HepG2 (cell line): Measurements from ENCODE around the gene KANSL1. TPM values are rescaled to one million over a fixed set of nuclear protein-coding genes. Genes with fewer than 3 reads are reported as not detected.

ENCODE experiments used
- ATAC-seq: fragments of 200-7000 bp; cut with Tn5 transposase; 3 replicates; pipeline ENCODE4 v1.9.1; 2020; ENCODE audit warnings: mild to moderate bottlenecking, moderate library complexity
- BruUV-seq: library from RNA; stranded (reverse); fragments of 400-500 nt; replicated peaks from 2 replicates; lab custom pipeline; 2021; lab: Mats Ljungman, UMichigan
- CTCF ChIA-PET: fragments of 300-600 bp; formaldehyde crosslinking; extraction: SDS; loops from one replicate; lab custom pipeline; 2021; ENCODE audit warnings: low total read pairs, inconsistent platforms, low intra/inter-chr PET ratio; lab: Yijun Ruan, JAX
- POLR2A ChIA-PET: fragments of 350-600 bp; sonication (Branson Sonifier 250); formaldehyde crosslinking; loops from one replicate; lab custom pipeline; 2020; ENCODE audit warnings: antibody characterized with exemption, inconsistent platforms; lab: Yijun Ruan, JAX
- DNase-seq: peaks from one replicate; pipeline ENCODE4 v3.0.0-alpha.2; 2015; ENCODE audit warnings: low spot score
- FAIRE-seq: peaks from 3 replicates; lab custom pipeline; 2011; peaks lifted over from hg19 to GRCh38; lab: Jason Lieb, UNC
- H2AFZ ChIP-seq: one replicate; pipeline ENCODE4 v1.6.1; 2011; ENCODE audit warnings: low read length, inconsistent platforms
- H3K27ac ChIP-seq: fragments of 300-600 bp; 3 replicates; pipeline ENCODE4 v1.8.0; 2011; ENCODE audit warnings: mixed run types, mild to moderate bottlenecking, mixed read lengths, low read length, inconsistent platforms; ENCODE audit not compliant: insufficient read depth; ENCODE audit errors: extremely low read length
- H3K27me3 ChIP-seq, 2 experiments: fragments of 200-600 bp in 1 of 2; 2 replicates in 1 of 2; 3 replicates in 1 of 2; pipeline versions ENCODE4 v1.6.0 to v1.8.0; 2011; ENCODE audit warnings: low read length in 2 of 2, mild to moderate bottlenecking in 2 of 2, moderate library complexity in 2 of 2, inconsistent platforms in 1 of 2; ENCODE audit not compliant: insufficient read depth in 2 of 2, control insufficient read depth in 1 of 2
- H3K36me3 ChIP-seq, 2 experiments: fragments of 200-600 bp in 1 of 2; replicated peaks in 1 of 2; 2 replicates in 1 of 2; 3 replicates in 1 of 2; pipeline versions ENCODE4 v1.5.1 to v1.8.0; 2011; ENCODE audit warnings: low read length in 2 of 2, inconsistent platforms in 1 of 2; ENCODE audit not compliant: insufficient read depth in 2 of 2, control insufficient read depth in 1 of 2
- H3K4me1 ChIP-seq: 2 replicates; pipeline ENCODE4 v1.5.1; 2012; ENCODE audit warnings: low read length, inconsistent platforms; ENCODE audit not compliant: insufficient read depth
- H3K4me2 ChIP-seq: 2 replicates; pipeline ENCODE4 v1.6.0; 2011; ENCODE audit warnings: low read depth, low read length, inconsistent platforms
- H3K4me3 ChIP-seq, 3 experiments: fragments of 200-600 bp in 1 of 3; sonication (generic), shearing (Covaris generic) in 1 of 3; replicated peaks in 1 of 3; 2 replicates each; pipeline ENCODE4 v1.5.1; 2011 to 2016; ENCODE audit warnings: low read length in 3 of 3, inconsistent platforms in 2 of 3, low read depth in 2 of 3, mild to moderate bottlenecking in 2 of 3, control low read depth in 1 of 3, mixed read lengths in 1 of 3; ENCODE audit not compliant: insufficient read depth in 1 of 3
- H3K79me2 ChIP-seq: one replicate; pipeline ENCODE4 v1.6.1; 2011; ENCODE audit warnings: low read length, inconsistent platforms; ENCODE audit not compliant: insufficient read depth
- H3K9ac ChIP-seq: 2 replicates; pipeline ENCODE4 v1.6.0; 2011; ENCODE audit warnings: mild to moderate bottlenecking, low read depth, low read length, inconsistent platforms; ENCODE audit not compliant: insufficient read depth
- H3K9me3 ChIP-seq: 2 replicates; pipeline ENCODE4 v1.5.1; 2012; ENCODE audit warnings: mild to moderate bottlenecking, low read length
- H4K20me1 ChIP-seq: 2 replicates; pipeline ENCODE4 v1.6.0; 2011; ENCODE audit warnings: inconsistent platforms, mild to moderate bottlenecking, low read length, moderate library complexity; ENCODE audit not compliant: insufficient read depth
- CTCF ChIP-seq: sonication (generic); formaldehyde crosslinking; IDR thresholded peaks from 2 replicates; pipeline ENCODE4 v1.5.0; 2020; ENCODE audit warnings: mild to moderate bottlenecking, missing genetic modification reagents, moderate library complexity
- FOXP1 ChIP-seq, 2 experiments: fragments of 450-650 bp in 1 of 2; IDR thresholded peaks; 2 replicates each; pipeline ENCODE4 v1.6.1; 2017 to 2018; ENCODE audit warnings: antibody characterized with exemption in 1 of 2
- MAF1 ChIP-seq: sonication (generic); formaldehyde crosslinking; IDR thresholded peaks from 2 replicates; pipeline ENCODE4 v1.5.0; 2020; ENCODE audit warnings: missing genetic modification reagents, borderline replicate concordance
- TBX3 ChIP-seq: fragments of 450-650 bp; IDR thresholded peaks from 2 replicates; pipeline ENCODE4 v1.6.1; 2017; ENCODE audit warnings: antibody characterized with exemption, mild to moderate bottlenecking, inconsistent platforms, borderline replicate concordance
- ZBTB26 ChIP-seq: IDR thresholded peaks from 2 replicates; pipeline ENCODE4 v1.6.1; 2016; ENCODE audit warnings: missing compliant biosample characterization, missing genetic modification reagents, borderline replicate concordance
- ZNF34 ChIP-seq: sonication (generic); formaldehyde crosslinking; IDR thresholded peaks from 2 replicates; pipeline ENCODE4 v1.4.0; 2020; ENCODE audit warnings: mild to moderate bottlenecking, missing genetic modification reagents, borderline replicate concordance
- ZNF431 ChIP-seq: sonication (generic); formaldehyde crosslinking; IDR thresholded peaks from 2 replicates; pipeline ENCODE4 v1.9.0; 2022; ENCODE audit warnings: missing genetic modification reagents, low read depth, mild to moderate bottlenecking, borderline replicate concordance
- ZNF589 ChIP-seq: sonication (generic); formaldehyde crosslinking; conservative IDR thresholded peaks from 2 replicates; pipeline ENCODE4 v1.8.0; 2022; ENCODE audit warnings: mild to moderate bottlenecking, moderate library complexity, missing genetic modification reagents
- ZSCAN25 ChIP-seq: sonication (generic); formaldehyde crosslinking; IDR thresholded peaks from 2 replicates; pipeline ENCODE4 v1.8.0; 2022; ENCODE audit warnings: mild to moderate bottlenecking, missing genetic modification reagents
- WGBS: methylation state at CpG from one replicate; pipeline ENCODE4 v1.1.6; 2017; ENCODE audit warnings: low lambda C conversion rate; 5-methylcytosine and 5-hydroxymethylcytosine counted together
- in situ Hi-C: cut with HindIII; loops from 2 replicates; pipeline ENCODE4 v1.10.0; 2017; ENCODE audit warnings: low pct_unique_long_range_greater_than_20kb; ENCODE audit not compliant: extremely low pct_ligation_motif_present
- intact Hi-C: fragments of 100-400 bp; cut with micrococcal nuclease; formaldehyde crosslinking; loops from one replicate; pipeline ENCODE4 v1.10.0; 2022; ENCODE audit not compliant: unreplicated experiment
- polyA plus RNA-seq, 8 experiments: library from polyadenylated mRNA; depleted of rRNA in 3 of 8; stranded (reverse) in 7 of 8; unstranded in 1 of 8; fragments of >200 nt; fragmentation: Illumina TruSeq in 4 of 8; extraction: Trizol in 4 of 8; gene quantifications; 2 replicates each; pipeline versions ENCODE4 v1.2.1 to v1.2.3, GENCODE V29; 2011 to 2016; ENCODE audit warnings: low read depth in 4 of 8, missing spikeins in 1 of 8, mixed read lengths in 1 of 8; ENCODE audit not compliant: insufficient read depth in 1 of 8
- total RNA-seq, 5 experiments: library from RNA; depleted of rRNA; stranded (reverse); fragments of >200 nt; fragmentation: Illumina TruSeq; extraction: Trizol; gene quantifications; 2 replicates each; pipeline ENCODE4 v1.2.3, GENCODE V29; 2016; ENCODE audit warnings: low read depth in 1 of 5
- TF ChIP-seq, protein P1 (sequence below): fragments of 450-650 bp; IDR thresholded peaks from 2 replicates; pipeline ENCODE4 v1.6.1; 2017; ENCODE audit warnings: mild to moderate bottlenecking
- TF ChIP-seq, protein P2 (sequence below): sonication (generic); formaldehyde crosslinking; conservative IDR thresholded peaks from 2 replicates; pipeline ENCODE4 v1.4.0; 2020; ENCODE audit warnings: mild to moderate bottlenecking, missing genetic modification reagents, moderate library complexity
- TF ChIP-seq, protein P3 (sequence below): sonication (generic); formaldehyde crosslinking; IDR thresholded peaks from 2 replicates; pipeline ENCODE4 v1.4.0; 2020; ENCODE audit warnings: missing genetic modification reagents, borderline replicate concordance

Gene KANSL1
- total and polyA plus RNA-seq, 2 of the 13 experiments (the other 11 are each of a cell fraction or from before 2014, with no cell fraction given), result 24.0 to 59.6 TPM

- FAIRE-seq (no peak), DNase-seq (no peak), ATAC-seq (no peak)
- H3K79me2 ChIP-seq, result peaks cover 92% of the 10 kb centered on the region
- H3K27ac ChIP-seq, result no peak overlapping the region
- H4K20me1 ChIP-seq, result peaks cover 64% of the 10 kb centered on the region
- ChIA-PET POLR2A (no interaction called here), CTCF (no interaction called here)
- 33% methylated on average over 1 of the region's 1 CpG for WGBS
- in situ Hi-C loops (no loop called here), intact Hi-C loops (loop anchor here (5.0 kb wide), 1 partner anchor 92 kb away; the partner anchor contains the start of gene KANSL1)
- no peaks in the 10 kb centered on the region for H3K27me3 ChIP-seq
- H3K4me2 ChIP-seq, result no peak overlapping the region
- H3K36me3 ChIP-seq, result peaks cover 1 to 3% of the 10 kb centered on the region in 2 experiments; a peak in 2 of 5 replicates
- no peak for TF ChIP-seq ZBTB26 (CRISPR knock-in tag)
- no peak for TF ChIP-seq ZNF589 (CRISPR knock-in tag)
- TF ChIP-seq, protein P1, sequence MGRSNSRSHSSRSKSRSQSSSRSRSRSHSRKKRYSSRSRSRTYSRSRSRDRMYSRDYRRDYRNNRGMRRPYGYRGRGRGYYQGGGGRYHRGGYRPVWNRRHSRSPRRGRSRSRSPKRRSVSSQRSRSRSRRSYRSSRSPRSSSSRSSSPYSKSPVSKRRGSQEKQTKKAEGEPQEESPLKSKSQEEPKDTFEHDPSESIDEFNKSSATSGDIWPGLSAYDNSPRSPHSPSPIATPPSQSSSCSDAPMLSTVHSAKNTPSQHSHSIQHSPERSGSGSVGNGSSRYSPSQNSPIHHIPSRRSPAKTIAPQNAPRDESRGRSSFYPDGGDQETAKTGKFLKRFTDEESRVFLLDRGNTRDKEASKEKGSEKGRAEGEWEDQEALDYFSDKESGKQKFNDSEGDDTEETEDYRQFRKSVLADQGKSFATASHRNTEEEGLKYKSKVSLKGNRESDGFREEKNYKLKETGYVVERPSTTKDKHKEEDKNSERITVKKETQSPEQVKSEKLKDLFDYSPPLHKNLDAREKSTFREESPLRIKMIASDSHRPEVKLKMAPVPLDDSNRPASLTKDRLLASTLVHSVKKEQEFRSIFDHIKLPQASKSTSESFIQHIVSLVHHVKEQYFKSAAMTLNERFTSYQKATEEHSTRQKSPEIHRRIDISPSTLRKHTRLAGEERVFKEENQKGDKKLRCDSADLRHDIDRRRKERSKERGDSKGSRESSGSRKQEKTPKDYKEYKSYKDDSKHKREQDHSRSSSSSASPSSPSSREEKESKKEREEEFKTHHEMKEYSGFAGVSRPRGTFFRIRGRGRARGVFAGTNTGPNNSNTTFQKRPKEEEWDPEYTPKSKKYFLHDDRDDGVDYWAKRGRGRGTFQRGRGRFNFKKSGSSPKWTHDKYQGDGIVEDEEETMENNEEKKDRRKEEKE, result no peak
- no peak for TF ChIP-seq MAF1 (CRISPR knock-in tag)
- TF ChIP-seq, protein P2, sequence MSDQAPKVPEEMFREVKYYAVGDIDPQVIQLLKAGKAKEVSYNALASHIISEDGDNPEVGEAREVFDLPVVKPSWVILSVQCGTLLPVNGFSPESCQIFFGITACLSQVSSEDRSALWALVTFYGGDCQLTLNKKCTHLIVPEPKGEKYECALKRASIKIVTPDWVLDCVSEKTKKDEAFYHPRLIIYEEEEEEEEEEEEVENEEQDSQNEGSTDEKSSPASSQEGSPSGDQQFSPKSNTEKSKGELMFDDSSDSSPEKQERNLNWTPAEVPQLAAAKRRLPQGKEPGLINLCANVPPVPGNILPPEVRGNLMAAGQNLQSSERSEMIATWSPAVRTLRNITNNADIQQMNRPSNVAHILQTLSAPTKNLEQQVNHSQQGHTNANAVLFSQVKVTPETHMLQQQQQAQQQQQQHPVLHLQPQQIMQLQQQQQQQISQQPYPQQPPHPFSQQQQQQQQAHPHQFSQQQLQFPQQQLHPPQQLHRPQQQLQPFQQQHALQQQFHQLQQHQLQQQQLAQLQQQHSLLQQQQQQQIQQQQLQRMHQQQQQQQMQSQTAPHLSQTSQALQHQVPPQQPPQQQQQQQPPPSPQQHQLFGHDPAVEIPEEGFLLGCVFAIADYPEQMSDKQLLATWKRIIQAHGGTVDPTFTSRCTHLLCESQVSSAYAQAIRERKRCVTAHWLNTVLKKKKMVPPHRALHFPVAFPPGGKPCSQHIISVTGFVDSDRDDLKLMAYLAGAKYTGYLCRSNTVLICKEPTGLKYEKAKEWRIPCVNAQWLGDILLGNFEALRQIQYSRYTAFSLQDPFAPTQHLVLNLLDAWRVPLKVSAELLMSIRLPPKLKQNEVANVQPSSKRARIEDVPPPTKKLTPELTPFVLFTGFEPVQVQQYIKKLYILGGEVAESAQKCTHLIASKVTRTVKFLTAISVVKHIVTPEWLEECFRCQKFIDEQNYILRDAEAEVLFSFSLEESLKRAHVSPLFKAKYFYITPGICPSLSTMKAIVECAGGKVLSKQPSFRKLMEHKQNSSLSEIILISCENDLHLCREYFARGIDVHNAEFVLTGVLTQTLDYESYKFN (CRISPR knock-in tag), result no peak
- TF ChIP-seq, protein P3, sequence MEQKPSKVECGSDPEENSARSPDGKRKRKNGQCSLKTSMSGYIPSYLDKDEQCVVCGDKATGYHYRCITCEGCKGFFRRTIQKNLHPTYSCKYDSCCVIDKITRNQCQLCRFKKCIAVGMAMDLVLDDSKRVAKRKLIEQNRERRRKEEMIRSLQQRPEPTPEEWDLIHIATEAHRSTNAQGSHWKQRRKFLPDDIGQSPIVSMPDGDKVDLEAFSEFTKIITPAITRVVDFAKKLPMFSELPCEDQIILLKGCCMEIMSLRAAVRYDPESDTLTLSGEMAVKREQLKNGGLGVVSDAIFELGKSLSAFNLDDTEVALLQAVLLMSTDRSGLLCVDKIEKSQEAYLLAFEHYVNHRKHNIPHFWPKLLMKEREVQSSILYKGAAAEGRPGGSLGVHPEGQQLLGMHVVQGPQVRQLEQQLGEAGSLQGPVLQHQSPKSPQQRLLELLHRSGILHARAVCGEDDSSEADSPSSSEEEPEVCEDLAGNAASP (CRISPR knock-in tag), result no peak
- no peak for TF ChIP-seq CTCF
- peak; percentile 70; the same call in 1 of the 2 replicates for TF ChIP-seq TBX3
- no peak for TF ChIP-seq ZNF431
- TF ChIP-seq ZNF34 (CRISPR knock-in tag), result no peak
- no peak for TF ChIP-seq ZSCAN25 (CRISPR knock-in tag)
- no peak for TF ChIP-seq FOXP1 (IDR thresholded peaks at IDR 0.05)
- TF ChIP-seq FOXP1 (CRISPR knock-in tag; IDR thresholded peaks at IDR 0.05), result peak; percentile 18; the same call in 1 of the 2 replicates
- peaks cover 37% of the 10 kb centered on the region for H3K4me1 ChIP-seq
- no peak overlapping the region for H2AFZ ChIP-seq
- no TSS peak for BruUV-seq
- H3K9me3 ChIP-seq, result no peaks in the 10 kb centered on the region
- no peak overlapping the region for H3K9ac ChIP-seq
- H3K4me3 ChIP-seq, result no peak overlapping the region
These were observed 93.4 kb downstream of the KANSL1 start for GRCh38 chr17:46099865-46100264.
